ENCODE results near the gene THUMPD3.
A peak's percentile ranks its signal among the peaks of the same experiment; 100 is the strongest.

THUMPD3 gene

GRCh38 chr3:9422712-9423424 is 60.0 kb downstream of the THUMPD3 start:
- DNase-seq = peak; percentile 93

- no peak for DNase-seq
These were observed 65.6 kb downstream of the THUMPD3 start for GRCh38 chr3:9428411-9428810.

DNA sequence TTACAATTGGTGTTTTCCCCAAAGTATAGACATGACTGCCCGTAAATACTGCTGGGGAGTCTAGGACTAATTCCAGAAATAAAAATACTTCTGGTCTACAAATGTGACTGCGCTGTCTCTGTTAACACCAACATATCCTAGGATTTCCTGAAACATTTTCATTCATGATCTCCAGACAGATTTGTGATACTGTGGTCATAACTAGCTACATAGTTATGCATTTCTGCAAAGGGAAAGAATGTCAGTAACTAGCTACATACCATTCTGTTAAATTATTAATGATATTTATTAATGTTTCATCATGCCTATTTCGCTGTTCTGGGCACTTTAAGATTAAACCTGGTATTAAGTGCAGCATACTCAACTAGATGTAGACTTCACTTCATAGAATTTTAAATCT is 67.9 kb downstream of the THUMPD3 start:
- DNase-seq = no peak

GRCh38 chr3:9433627-9434521 is 71.0 kb downstream of the THUMPD3 start:
- DNase-seq = no peak

- DNase-seq = no peak
These were observed 72.5 kb downstream of the THUMPD3 start for GRCh38 chr3:9435316-9435715.
